Glutamatergic neuron (in vitro differentiated cells): Measurements from ENCODE around the gene MYL5. TPM values are rescaled to one million over a fixed set of nuclear protein-coding genes. Genes with fewer than 3 reads are reported as not detected.
A peak's percentile ranks its signal among the peaks of the same experiment; 100 is the strongest.
"Not testable (repeated sequence)": the region's sequence is repeated elsewhere in the genome, so short reads cannot be mapped to it uniquely, and the experiment has no call there.

Experiments used
- DNase-seq: peaks from one replicate; pipeline ENCODE4 v3.0.0; 2022
- H3K27ac Mint-ChIP-seq: one replicate; pipeline ENCODE4 v1.8.0; 2020; ENCODE audit warnings: mild to moderate bottlenecking, mixed read lengths, inconsistent platforms; ENCODE audit not compliant: unreplicated experiment
- H3K27me3 Mint-ChIP-seq: one replicate; pipeline ENCODE4 v1.8.0; 2020; ENCODE audit warnings: mild to moderate bottlenecking, moderate library complexity, mixed read lengths, inconsistent platforms; ENCODE audit not compliant: unreplicated experiment
- H3K36me3 Mint-ChIP-seq: one replicate; pipeline ENCODE4 v1.8.0; 2020; ENCODE audit warnings: mild to moderate bottlenecking, mixed read lengths, inconsistent platforms; ENCODE audit not compliant: unreplicated experiment
- H3K4me1 Mint-ChIP-seq: one replicate; pipeline ENCODE4 v1.8.0; 2020; ENCODE audit warnings: mild to moderate bottlenecking, low read depth, mixed read lengths, inconsistent platforms; ENCODE audit not compliant: unreplicated experiment
- H3K4me3 Mint-ChIP-seq: one replicate; pipeline ENCODE4 v1.8.0; 2020; ENCODE audit warnings: mild to moderate bottlenecking, mixed read lengths, inconsistent platforms; ENCODE audit not compliant: unreplicated experiment
- H3K9me3 Mint-ChIP-seq: one replicate; pipeline ENCODE4 v1.8.0; 2020; ENCODE audit warnings: mild to moderate bottlenecking, moderate library complexity, mixed read lengths, inconsistent platforms; ENCODE audit not compliant: unreplicated experiment
- total RNA-seq: library from RNA; stranded (reverse); fragmentation: NEBNext Ultra II Directional; extraction: Animal tissue kit (Norgen Biotek cat#: 25700); gene quantifications from one replicate; pipeline ENCODE4 v1.2.1, GENCODE V29; 2021; ENCODE audit not compliant: unreplicated experiment
- TF ChIP-seq, protein P1 (sequence below): fragments of 200-600 bp; sonication (generic); IDR thresholded peaks from one replicate; pipeline ENCODE4 v1.5.0; 2021; ENCODE audit not compliant: partially characterized antibody, unreplicated experiment

MYL5 gene
- total RNA-seq, 1 donor from 2014 or later, result 13.6 TPM

DNA sequence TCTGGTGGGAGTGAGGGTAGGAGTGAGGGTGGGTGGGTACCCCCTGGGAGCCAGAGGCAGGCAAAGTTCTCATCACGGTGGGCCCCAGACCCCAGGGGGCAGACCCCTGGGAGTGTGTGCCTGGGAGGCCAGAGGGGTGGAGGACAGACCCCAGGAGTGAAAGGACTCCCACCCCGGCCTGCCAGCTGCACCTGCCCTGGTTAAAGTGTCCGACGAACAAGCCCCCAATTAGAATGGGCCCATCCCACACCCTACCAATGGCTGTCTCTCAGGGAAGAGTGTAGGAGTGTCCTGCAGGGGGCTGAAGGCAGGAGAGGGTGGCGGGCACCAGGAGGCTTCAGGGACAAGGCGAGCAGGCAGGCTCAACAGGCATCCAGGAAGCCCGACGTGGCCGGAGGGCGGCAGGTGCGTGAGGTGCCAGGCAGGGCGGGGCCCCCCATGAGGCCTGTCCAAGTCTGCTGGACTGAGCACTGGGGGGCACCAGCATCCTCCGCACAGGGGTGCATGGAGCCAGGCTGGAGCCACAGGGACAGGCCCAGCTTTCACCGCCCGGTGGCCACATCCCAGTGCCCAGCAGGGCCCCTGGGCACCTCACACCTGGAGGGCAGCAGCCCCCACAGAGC lies 40.3 kb upstream of the MYL5 start:
- TF ChIP-seq, protein P1, sequence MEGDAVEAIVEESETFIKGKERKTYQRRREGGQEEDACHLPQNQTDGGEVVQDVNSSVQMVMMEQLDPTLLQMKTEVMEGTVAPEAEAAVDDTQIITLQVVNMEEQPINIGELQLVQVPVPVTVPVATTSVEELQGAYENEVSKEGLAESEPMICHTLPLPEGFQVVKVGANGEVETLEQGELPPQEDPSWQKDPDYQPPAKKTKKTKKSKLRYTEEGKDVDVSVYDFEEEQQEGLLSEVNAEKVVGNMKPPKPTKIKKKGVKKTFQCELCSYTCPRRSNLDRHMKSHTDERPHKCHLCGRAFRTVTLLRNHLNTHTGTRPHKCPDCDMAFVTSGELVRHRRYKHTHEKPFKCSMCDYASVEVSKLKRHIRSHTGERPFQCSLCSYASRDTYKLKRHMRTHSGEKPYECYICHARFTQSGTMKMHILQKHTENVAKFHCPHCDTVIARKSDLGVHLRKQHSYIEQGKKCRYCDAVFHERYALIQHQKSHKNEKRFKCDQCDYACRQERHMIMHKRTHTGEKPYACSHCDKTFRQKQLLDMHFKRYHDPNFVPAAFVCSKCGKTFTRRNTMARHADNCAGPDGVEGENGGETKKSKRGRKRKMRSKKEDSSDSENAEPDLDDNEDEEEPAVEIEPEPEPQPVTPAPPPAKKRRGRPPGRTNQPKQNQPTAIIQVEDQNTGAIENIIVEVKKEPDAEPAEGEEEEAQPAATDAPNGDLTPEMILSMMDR, result no peak
- Mint-ChIP-seq H3K4me1 (peaks cover 34% of the 10 kb centered on the region), H3K27me3 (peaks cover 18% of the 10 kb centered on the region), H3K9me3 (peaks cover 36% of the 10 kb centered on the region), H3K27ac (no peak overlapping the region), H3K36me3 (peaks cover 11% of the 10 kb centered on the region), H3K4me3 (no peak overlapping the region)
- DNase-seq, result no peak

DNA sequence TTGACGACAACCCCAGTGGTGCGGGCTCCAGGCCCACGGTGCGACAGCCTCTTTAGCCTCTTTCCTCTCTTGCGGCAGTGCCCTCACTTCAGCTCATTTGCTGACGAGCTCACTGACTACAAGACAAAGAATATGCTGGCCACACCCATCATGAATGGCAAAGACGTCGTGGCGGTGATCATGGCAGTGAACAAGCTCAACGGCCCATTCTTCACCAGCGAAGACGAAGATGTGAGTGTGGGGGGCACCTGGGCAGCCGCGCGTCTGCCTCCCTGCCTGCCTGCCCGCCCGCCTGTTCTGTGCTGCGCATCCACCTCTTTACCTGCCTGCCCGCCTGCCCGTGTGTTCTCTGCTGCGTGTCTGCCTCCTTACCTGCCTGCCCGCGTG lies 39.8 kb upstream of the MYL5 start:
- no peak overlapping the region for H3K4me3 Mint-ChIP-seq
- peaks cover 11% of the 10 kb centered on the region for H3K36me3 Mint-ChIP-seq
- TF ChIP-seq, protein P1, result no peak
- H3K27ac Mint-ChIP-seq, result no peak overlapping the region
- H3K9me3 Mint-ChIP-seq, result peaks cover 36% of the 10 kb centered on the region
- DNase-seq, result no peak
- peaks cover 18% of the 10 kb centered on the region for H3K27me3 Mint-ChIP-seq
- H3K4me1 Mint-ChIP-seq, result peaks cover 32% of the 10 kb centered on the region

DNA sequence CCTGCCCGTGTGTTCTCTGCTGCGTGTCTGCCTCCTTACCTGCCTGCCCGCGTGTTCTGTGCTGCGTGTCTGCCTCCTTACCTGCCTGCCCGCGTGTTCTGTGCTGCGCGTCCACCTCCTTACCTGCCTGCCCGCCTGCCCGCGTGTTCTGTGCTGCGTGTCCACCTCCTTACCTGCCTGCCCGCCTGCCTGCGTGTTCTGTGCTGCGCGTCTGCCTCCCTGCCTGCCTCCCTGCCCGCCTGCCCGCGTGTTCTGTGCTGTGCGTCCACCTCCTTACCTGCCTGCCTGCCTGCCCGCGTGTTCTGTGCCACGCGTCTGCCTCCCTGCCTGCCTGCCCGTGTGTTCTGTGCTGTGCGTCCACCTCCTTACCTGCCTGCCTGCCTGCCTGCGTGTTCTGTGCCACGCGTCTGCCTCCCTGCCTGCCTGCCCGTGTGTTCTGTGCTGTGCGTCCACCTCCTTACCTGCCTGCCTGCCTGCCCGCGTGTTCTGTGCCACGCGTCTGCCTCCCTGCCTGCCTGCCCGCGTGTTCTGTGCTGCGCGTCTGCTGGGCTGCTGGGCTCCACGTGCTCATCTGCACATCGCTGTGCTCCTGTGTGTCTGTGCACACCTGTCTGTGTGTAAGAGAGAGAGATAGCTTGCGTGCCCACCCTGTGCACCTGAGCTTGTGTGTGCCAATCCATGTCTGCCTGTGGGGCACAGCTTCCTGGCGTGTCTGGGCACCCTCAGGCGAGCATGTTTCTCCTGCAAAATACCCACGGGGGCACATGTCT lies 39.1 kb upstream of the MYL5 start:
- H3K27me3 Mint-ChIP-seq, result peaks cover 18% of the 10 kb centered on the region
- DNase-seq, H3K27ac Mint-ChIP-seq: not testable (repeated sequence)
- H3K4me3 Mint-ChIP-seq, result peak overlapping the region; percentile 25
- peaks cover 31% of the 10 kb centered on the region for H3K9me3 Mint-ChIP-seq
- H3K36me3 Mint-ChIP-seq, result peaks cover 11% of the 10 kb centered on the region
- peaks cover 27% of the 10 kb centered on the region for H3K4me1 Mint-ChIP-seq

DNA sequence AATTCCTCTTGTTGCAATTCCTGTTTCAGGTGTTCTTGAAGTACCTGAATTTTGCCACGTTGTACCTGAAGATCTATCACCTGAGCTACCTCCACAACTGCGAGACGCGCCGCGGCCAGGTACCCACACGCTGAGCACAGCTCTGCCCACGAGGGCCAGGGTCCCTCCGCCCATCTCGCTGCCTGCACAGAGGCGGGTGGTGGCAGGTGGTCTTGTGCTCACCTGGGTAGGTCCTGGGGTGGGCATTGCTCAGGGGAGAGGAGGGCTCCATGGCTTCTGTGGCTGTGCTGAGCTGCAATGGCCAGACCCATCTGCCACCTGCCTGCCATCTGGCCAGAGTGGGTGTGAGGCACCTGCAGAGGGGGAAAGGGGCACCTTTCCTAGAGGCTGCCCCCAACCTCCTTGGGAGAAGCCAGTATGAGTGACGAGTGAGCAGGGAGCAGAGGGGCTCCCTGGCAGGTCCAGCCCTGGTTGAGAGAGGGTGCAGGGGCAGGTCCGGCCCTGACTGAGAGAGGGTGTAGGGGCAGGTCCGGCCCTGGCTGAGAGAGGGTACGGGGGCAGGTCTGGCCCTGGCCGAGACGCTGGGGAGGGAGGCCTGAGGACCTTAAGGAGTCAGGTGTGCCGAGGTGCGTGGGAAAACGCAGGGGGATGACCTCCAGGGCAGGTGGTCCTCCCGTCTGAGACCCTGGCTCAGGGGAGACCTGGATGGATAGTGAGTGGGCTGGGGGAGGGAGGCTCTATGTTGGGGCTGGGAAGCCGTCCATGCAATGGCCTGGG lies 38.3 kb upstream of the MYL5 start:
- peaks cover 14% of the 10 kb centered on the region for H3K27me3 Mint-ChIP-seq
- DNase-seq, result no peak
- H3K27ac Mint-ChIP-seq, result no peak overlapping the region
- TF ChIP-seq, protein P1, result no peak
- peaks cover 27% of the 10 kb centered on the region for H3K9me3 Mint-ChIP-seq
- H3K4me3 Mint-ChIP-seq, result peak overlapping the region; percentile 25
- peaks cover 19% of the 10 kb centered on the region for H3K4me1 Mint-ChIP-seq
- H3K36me3 Mint-ChIP-seq, result peaks cover 11% of the 10 kb centered on the region

DNA sequence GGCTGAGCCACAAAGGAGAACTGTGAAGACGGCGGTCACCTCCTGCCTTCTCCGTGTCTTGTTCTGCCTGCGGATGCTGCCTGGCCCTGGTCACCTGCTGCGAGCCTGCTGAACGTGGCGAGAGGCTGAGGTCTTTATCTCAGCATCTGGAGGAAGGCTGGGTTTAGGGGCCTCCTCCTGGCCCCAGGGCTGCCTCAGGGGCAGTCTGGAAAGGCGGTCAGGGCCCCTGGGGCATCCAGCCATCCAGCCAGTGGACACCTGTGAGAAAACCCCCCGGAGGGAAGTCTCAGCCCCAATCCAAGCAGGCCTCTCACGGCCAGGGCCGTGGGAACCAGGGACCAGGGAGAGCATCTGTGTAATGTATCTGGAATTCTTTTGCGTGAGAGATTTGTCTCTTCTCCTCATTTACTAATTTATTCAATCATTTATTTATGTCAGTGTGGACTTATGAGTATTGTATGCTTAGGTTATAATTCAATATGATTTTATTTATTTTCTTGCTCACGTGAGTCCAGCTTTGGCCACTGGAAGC lies 37.6 kb upstream of the MYL5 start:
- H3K27ac Mint-ChIP-seq, result no peak overlapping the region
- no peak for DNase-seq

More for the DNA sequence above, 37.6 kb upstream of the MYL5 start:
- Mint-ChIP-seq H3K4me3 (no peak overlapping the region), H3K4me1 (peaks cover 16% of the 10 kb centered on the region), H3K9me3 (peaks cover 20% of the 10 kb centered on the region), H3K27me3 (peaks cover 8% of the 10 kb centered on the region), H3K36me3 (peaks cover 13% of the 10 kb centered on the region)
- TF ChIP-seq, protein P1, result no peak
